ENCODE measurements around the gene ARHGAP15. TPM values are rescaled to one million over a fixed set of nuclear protein-coding genes. Genes with fewer than 3 reads are reported as not detected.

ARHGAP15 gene
- total and polyA plus RNA-seq, 12 donors, result 1.3 to 7.7 (median 2.8) TPM

DNA sequence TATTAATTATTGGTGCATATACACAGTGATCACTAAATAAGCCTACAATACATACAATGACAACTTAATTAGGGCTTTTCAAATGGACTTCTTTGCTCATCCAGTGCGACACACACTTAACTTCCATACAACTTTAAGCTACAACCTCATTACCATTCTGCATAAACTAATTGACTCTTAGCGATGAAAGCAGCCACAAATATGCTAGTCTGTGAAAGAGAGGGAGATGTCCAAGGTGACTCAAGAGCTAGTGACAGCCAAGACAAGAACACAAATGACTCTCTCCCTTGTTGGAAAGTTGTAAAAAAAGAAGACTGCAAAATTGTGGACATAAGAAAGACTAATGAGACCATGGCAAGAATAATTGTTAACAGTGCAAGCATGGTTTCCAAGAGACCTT is 264.8 kb downstream of the ARHGAP15 start:
- H3K9me3 ChIP-seq, result no peaks in the 10 kb centered on the region
- peaks cover 0 to 14% (median 0%) of the 10 kb centered on the region in 9 donors for H3K4me1 ChIP-seq
- H3K27me3 ChIP-seq, result no peaks in the 10 kb centered on the region
- H3K27ac ChIP-seq, result no peak overlapping the region
- TF ChIP-seq, protein P1, sequence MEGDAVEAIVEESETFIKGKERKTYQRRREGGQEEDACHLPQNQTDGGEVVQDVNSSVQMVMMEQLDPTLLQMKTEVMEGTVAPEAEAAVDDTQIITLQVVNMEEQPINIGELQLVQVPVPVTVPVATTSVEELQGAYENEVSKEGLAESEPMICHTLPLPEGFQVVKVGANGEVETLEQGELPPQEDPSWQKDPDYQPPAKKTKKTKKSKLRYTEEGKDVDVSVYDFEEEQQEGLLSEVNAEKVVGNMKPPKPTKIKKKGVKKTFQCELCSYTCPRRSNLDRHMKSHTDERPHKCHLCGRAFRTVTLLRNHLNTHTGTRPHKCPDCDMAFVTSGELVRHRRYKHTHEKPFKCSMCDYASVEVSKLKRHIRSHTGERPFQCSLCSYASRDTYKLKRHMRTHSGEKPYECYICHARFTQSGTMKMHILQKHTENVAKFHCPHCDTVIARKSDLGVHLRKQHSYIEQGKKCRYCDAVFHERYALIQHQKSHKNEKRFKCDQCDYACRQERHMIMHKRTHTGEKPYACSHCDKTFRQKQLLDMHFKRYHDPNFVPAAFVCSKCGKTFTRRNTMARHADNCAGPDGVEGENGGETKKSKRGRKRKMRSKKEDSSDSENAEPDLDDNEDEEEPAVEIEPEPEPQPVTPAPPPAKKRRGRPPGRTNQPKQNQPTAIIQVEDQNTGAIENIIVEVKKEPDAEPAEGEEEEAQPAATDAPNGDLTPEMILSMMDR (IDR thresholded peaks at IDR 0.05), result no peak
- ATAC-seq, result no peak
- intact Hi-C loops (cut with DNase I), result no loop called here
- no peak overlapping the region for H3K4me3 ChIP-seq
- H3K36me3 ChIP-seq, result no peaks in the 10 kb centered on the region
- DNase-seq, result no peak
- 90 to 91% methylated on average over 2 of the region's 2 CpGs for WGBS, 2 donors

DNA sequence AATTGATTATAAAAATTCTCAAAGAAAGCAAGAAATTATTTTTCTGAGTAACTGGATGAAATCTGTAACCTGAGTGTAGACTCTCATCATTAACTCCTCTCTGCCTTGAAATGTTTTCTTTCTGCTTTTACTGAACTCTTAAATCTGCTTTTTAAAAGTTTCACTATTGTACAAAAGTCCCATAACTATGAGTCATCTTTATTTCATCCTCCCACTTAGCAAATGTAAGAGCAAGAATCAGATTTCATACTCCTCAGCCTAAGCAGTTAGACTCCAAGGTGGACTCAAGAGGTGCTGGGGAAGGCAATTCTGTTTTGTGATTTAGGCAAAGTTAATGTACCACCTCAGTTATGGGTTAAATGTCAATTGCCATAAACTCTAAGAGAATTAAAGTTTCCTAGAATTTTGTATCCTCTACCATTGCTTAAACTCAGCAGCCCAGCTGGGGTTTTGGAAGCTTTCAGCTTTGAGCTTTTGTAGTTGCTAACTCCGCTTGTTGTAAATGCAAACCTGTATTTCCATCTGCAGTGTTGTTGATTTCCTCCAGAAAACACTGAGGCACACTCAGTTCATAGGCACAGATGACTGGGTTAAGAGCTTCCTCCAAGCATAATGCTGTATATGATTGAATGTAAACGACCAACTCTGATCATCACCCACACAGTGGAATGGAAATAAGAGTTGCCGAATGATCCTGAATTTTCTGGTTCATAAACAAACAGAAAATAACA is 268.8 kb downstream of the ARHGAP15 start:
- Histone ChIP-seq H3K9me3 (no peaks in the 10 kb centered on the region), H3K4me3 (peak overlapping the region in 1 of 10 donors; percentile 8), H3K27me3 (no peaks in the 10 kb centered on the region), H3K4me1 (peaks cover 0 to 20% (median 0%) of the 10 kb centered on the region in 9 donors), H3K27ac (no peak overlapping the region), H3K36me3 (no peaks in the 10 kb centered on the region)
- 71 to 77% methylated on average over 3 of the region's 3 CpGs for WGBS, 2 donors
- intact Hi-C loops (cut with DNase I), result no loop called here
- TF ChIP-seq, protein P1 (IDR thresholded peaks at IDR 0.05), result no peak
- DNase-seq, result no peak
- ATAC-seq, result no peak

DNA sequence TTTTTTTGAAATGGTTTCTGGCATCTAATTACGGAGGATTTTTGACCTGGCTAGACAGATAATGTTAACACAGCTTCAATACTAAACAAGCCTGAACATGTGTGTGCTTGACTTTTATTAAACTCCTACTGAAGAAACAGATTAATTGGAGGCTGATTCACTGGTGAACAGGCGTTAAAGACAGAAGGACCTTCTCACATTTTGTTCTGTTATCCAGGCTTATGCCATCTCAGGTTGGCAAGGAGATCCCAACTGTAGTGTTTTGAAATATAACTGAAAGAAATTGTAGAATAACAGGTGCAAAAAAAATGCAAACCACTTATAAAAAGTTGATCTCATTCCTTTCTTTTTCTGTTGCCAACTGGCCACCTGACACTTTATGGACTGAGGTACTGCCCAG is 269.6 kb downstream of the ARHGAP15 start:
- DNase-seq (no peak), ATAC-seq (no peak)
- peak overlapping the region in 1 of 10 donors; percentile 8 for H3K4me3 ChIP-seq
- H3K4me1 ChIP-seq, result peaks cover 0 to 20% (median 0%) of the 10 kb centered on the region in 9 donors
- intact Hi-C loops (cut with DNase I), result no loop called here
- H3K9me3 ChIP-seq, result no peaks in the 10 kb centered on the region
- H3K36me3 ChIP-seq, result no peaks in the 10 kb centered on the region
- TF ChIP-seq, protein P1 (IDR thresholded peaks at IDR 0.05), result no peak
- 57 to 71% methylated on average over 2 of the region's 2 CpGs for WGBS, 2 donors
- no peak overlapping the region for H3K27ac ChIP-seq
- H3K27me3 ChIP-seq, result no peaks in the 10 kb centered on the region

DNA sequence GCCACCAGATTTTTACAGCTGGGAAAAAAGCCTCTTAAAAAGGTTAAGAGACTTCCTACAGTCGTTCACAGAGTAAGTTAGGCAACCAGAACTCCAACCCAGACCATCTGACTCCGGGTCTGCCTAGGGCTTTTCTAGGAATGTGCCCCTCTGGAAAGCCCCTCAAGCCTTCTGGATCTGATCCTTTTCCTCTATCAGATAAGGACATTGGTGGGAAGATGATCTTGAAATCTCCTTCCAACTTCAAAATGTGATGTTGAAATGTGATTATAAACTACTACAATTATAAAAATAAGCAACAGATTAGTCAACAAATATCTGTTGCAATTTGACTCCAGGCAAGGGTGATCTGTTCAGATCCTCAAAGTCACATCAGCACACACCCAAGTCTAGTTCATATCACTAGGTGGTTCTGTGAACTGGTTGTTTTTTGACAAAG is 270.4 kb downstream of the ARHGAP15 start:
- no peaks in the 10 kb centered on the region for H3K9me3 ChIP-seq
- H3K27me3 ChIP-seq, result no peaks in the 10 kb centered on the region
- WGBS, 2 donors, result 48 to 54% methylated on average over 2 of the region's 2 CpGs
- intact Hi-C loops (cut with DNase I), result no loop called here
- TF ChIP-seq, protein P1 (IDR thresholded peaks at IDR 0.05), result no peak
- H3K4me3 ChIP-seq, result no peak overlapping the region
- no peak overlapping the region for H3K27ac ChIP-seq
- DNase-seq, result no peak
- no peaks in the 10 kb centered on the region for H3K36me3 ChIP-seq
- H3K4me1 ChIP-seq, result peaks cover 0 to 20% (median 0%) of the 10 kb centered on the region in 9 donors
- no peak for ATAC-seq

Measured in heart right ventricle (tissue), 16 donors.